Measurements from ENCODE around the gene TNFSF15. TPM values are rescaled to one million over a fixed set of nuclear protein-coding genes. Genes with fewer than 3 reads are reported as not detected.

The TNFSF15 gene
- total and polyA plus RNA-seq, 2 donors (not counting 1 experiment from before 2014, with no cell fraction given) = 0.03 TPM; not detected in 1

DNA sequence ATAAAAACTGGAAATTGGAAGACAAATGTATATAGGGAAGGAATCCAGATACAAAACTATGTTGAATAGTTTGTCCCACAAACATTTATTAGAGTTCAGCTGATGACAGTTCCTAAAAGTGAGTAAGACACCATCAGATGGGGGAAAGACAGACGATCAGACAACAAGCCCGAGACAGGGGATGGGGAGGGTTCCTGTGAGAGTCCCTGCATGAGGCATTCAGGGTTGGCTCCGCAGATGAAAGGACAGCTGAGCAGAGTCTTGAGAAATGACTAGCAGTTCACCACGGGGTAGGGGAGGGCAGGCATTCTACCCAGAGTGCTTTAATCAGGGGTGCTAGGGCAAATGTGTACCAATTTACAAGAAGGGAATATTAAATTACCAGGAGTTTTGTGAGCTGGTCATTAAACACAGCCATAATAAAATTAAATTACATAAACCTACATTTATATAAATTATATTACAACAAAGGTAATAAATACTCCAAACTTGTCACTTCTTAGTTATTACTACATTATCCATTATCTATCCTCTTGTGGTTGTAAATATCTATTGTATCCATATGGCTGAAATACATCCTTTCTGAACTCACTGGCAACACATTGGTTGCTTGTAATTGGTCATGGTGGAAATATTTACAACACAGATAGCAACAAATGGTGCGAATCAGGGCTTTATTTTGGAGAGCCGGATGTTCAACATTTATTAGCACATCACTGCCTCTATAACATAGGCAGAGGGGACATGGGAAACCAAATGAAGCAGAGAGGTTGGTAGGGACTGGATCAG lies 27.8 kb downstream of the TNFSF15 start:
- POLR2A ChIA-PET = no interaction called here
- no peak overlapping the region for H3K4me3 ChIP-seq (ENCODE audit: control extremely low read depth in 1 of 5, extremely low read depth in 1 of 5, insufficient read depth in 1 of 5, low read depth in 2 of 5, low read length in 4 of 5)
- no peaks in the 10 kb centered on the region for H3K9me3 Mint-ChIP-seq (ENCODE audit: insufficient read depth)
- H3K4me1 Mint-ChIP-seq = peaks cover 26% of the 10 kb centered on the region
- intact Hi-C loops (cut with micrococcal nuclease) = no loop called here
- peaks cover 48% of the 10 kb centered on the region for H3K27me3 Mint-ChIP-seq
- H3K9me3 ChIP-seq (ENCODE audit: control extremely low read depth in 1 of 3, control insufficient read depth in 2 of 3, insufficient read depth in 1 of 3, low read length in 2 of 3) = no peaks in the 10 kb centered on the region
- H3K4me1 ChIP-seq (ENCODE audit: control insufficient read depth in 2 of 2, insufficient read depth in 2 of 2, low read length in 2 of 2) = peaks cover 27 to 31% of the 10 kb centered on the region in 2 donors
- 37% methylated on average over 2 of the region's 6 CpGs for WGBS (ENCODE audit: insufficient coverage)
- no peak for TF ChIP-seq CTCF (IDR thresholded peaks at IDR 0.05)
- TF ChIP-seq EZH2 (IDR thresholded peaks at IDR 0.05; ENCODE audit: borderline replicate concordance, insufficient read depth, low read depth, low read length, poor library complexity, severe bottlenecking) = no peak
- no peak overlapping the region for H3K27ac Mint-ChIP-seq
- H3K9ac ChIP-seq (ENCODE audit: low read length) = no peak overlapping the region
- H3K4me2 ChIP-seq (replicated peaks; ENCODE audit: low read depth, low read length, poor library complexity, severe bottlenecking) = no peak overlapping the region
- no peaks in the 10 kb centered on the region for H4K20me1 ChIP-seq (ENCODE audit: control insufficient read depth, insufficient read depth, low read length, poor library complexity, severe bottlenecking)
- ATAC-seq (ENCODE audit: low read depth) (no peak), DNase-seq (no peak)
- no peak overlapping the region for H2AFZ ChIP-seq (ENCODE audit: insufficient read depth, low read depth, low read length, poor library complexity, severe bottlenecking)
- no peaks in the 10 kb centered on the region for H3K36me3 ChIP-seq (replicated peaks in 1 of 2; ENCODE audit: control extremely low read depth in 1 of 2, control insufficient read depth in 1 of 2, extremely low read depth in 1 of 2, insufficient read depth in 2 of 2, low read length in 1 of 2)
- H3K27me3 ChIP-seq (replicated peaks in 1 of 4; ENCODE audit: control extremely low read depth in 1 of 4, control insufficient read depth in 3 of 4, insufficient read depth in 4 of 4, low read length in 3 of 4) = peaks cover 0 to 50% (median 21%) of the 10 kb centered on the region in 4 experiments
- H3K79me2 ChIP-seq (ENCODE audit: control insufficient read depth, insufficient read depth, low read length) = no peaks in the 10 kb centered on the region
- H3K27ac ChIP-seq (ENCODE audit: low read length in 2 of 2) = no peak overlapping the region
- H3K4me3 Mint-ChIP-seq = no peak overlapping the region
- CTCF ChIA-PET = no interaction called here

- H3K27me3 Mint-ChIP-seq = peaks cover 44% of the 10 kb centered on the region
- DNase-seq (no peak), ATAC-seq (ENCODE audit: low read depth) (no peak)
- no peaks in the 10 kb centered on the region for H3K9me3 ChIP-seq (ENCODE audit: control extremely low read depth in 1 of 3, control insufficient read depth in 2 of 3, insufficient read depth in 1 of 3, low read length in 2 of 3)
- H2AFZ ChIP-seq (ENCODE audit: insufficient read depth, low read depth, low read length, poor library complexity, severe bottlenecking) = no peak overlapping the region
- H3K27ac Mint-ChIP-seq = no peak overlapping the region
- no peak overlapping the region for H3K27ac ChIP-seq (ENCODE audit: low read length in 2 of 2)
- no peak overlapping the region for H3K4me2 ChIP-seq (replicated peaks; ENCODE audit: low read depth, low read length, poor library complexity, severe bottlenecking)
- no peak overlapping the region for H3K4me3 Mint-ChIP-seq
- H4K20me1 ChIP-seq (ENCODE audit: control insufficient read depth, insufficient read depth, low read length, poor library complexity, severe bottlenecking) = no peaks in the 10 kb centered on the region
- H3K9ac ChIP-seq (ENCODE audit: low read length) = no peak overlapping the region
- H3K79me2 ChIP-seq (ENCODE audit: control insufficient read depth, insufficient read depth, low read length) = no peaks in the 10 kb centered on the region
- no CpG with 5 or more reads among the region's 6 CpGs for WGBS (ENCODE audit: insufficient coverage)
- CTCF ChIA-PET = no interaction called here
- POLR2A ChIA-PET = no interaction called here
- H3K4me1 Mint-ChIP-seq = peaks cover 20% of the 10 kb centered on the region
- intact Hi-C loops (cut with micrococcal nuclease) = no loop called here
- H3K4me1 ChIP-seq (ENCODE audit: control insufficient read depth in 2 of 2, insufficient read depth in 2 of 2, low read length in 2 of 2) = peaks cover 23 to 27% of the 10 kb centered on the region in 2 donors
- H3K9me3 Mint-ChIP-seq (ENCODE audit: insufficient read depth) = no peaks in the 10 kb centered on the region
- H3K4me3 ChIP-seq (ENCODE audit: control extremely low read depth in 1 of 5, extremely low read depth in 1 of 5, insufficient read depth in 1 of 5, low read depth in 2 of 5, low read length in 4 of 5) = no peak overlapping the region
- no peaks in the 10 kb centered on the region for H3K36me3 ChIP-seq (replicated peaks in 1 of 2; ENCODE audit: control extremely low read depth in 1 of 2, control insufficient read depth in 1 of 2, extremely low read depth in 1 of 2, insufficient read depth in 2 of 2, low read length in 1 of 2)
- TF ChIP-seq CTCF (IDR thresholded peaks at IDR 0.05) (peak; percentile 21), EZH2 (IDR thresholded peaks at IDR 0.05; ENCODE audit: borderline replicate concordance, insufficient read depth, low read depth, low read length, poor library complexity, severe bottlenecking) (no peak)
- peaks cover 0 to 50% (median 21%) of the 10 kb centered on the region in 4 experiments for H3K27me3 ChIP-seq (replicated peaks in 1 of 4; ENCODE audit: control extremely low read depth in 1 of 4, control insufficient read depth in 3 of 4, insufficient read depth in 4 of 4, low read length in 3 of 4)
Measured at GRCh38 chr9:114776683-114777399, 29.0 kb downstream of the TNFSF15 start.
